LNCaP clone FGC (cell line): Measurements from ENCODE around the gene IER2.
"Not testable (repeated sequence)": the region's sequence is repeated elsewhere in the genome, so short reads cannot be mapped to it uniquely, and the experiment has no call there.

ENCODE experiments used
- DNase-seq: peaks from one replicate; pipeline ENCODE4 v3.0.0-alpha.2; 2011; ENCODE audit warnings: low read depth
- H3K4me3 ChIP-seq: 2 replicates; pipeline ENCODE4 v1.5.1; 2011; ENCODE audit warnings: mild to moderate bottlenecking, low read depth, low read length, control low read depth
- CTCF ChIP-seq: IDR thresholded peaks from 2 replicates; pipeline ENCODE4 v1.5.1; 2012; ENCODE audit warnings: mild to moderate bottlenecking; ENCODE audit not compliant: control insufficient read depth, insufficient read depth; ENCODE audit errors: extremely low read depth

Gene IER2

GRCh38 chr19:13198634-13199033, 48.4 kb downstream of the IER2 start:
- TF ChIP-seq CTCF = no peak

GRCh38 chr19:13202112-13202511, 51.9 kb downstream of the IER2 start:
- not testable (repeated sequence) for H3K4me3 ChIP-seq, DNase-seq

More at GRCh38 chr19:13198634-13199033, 48.4 kb downstream of the IER2 start:
- DNase-seq = no peak
- no peak overlapping the region for H3K4me3 ChIP-seq
